ENCODE measurements around the gene ATG4B. TPM values are rescaled to one million over a fixed set of nuclear protein-coding genes. Genes with fewer than 3 reads are reported as not detected.
A peak's percentile ranks its signal among the peaks of the same experiment; 100 is the strongest.

Gene ATG4B
- total RNA-seq, 2 donors from 2014 or later: 72.4 to 119 TPM

- peak; percentile 98 for DNase-seq
- peak within 1 kb of the TSS; percentile 74 to 95 for H3K9ac ChIP-seq (ENCODE audit: low read depth in 2 of 2, low read length in 2 of 2)
- peaks cover 12% of the 10 kb centered on the region for H3K4me1 ChIP-seq
- no peaks in the 10 kb centered on the region for H3K9me3 ChIP-seq
- no peaks in the 10 kb centered on the region for H3K36me3 ChIP-seq
- H3K27me3 ChIP-seq: no peaks in the 10 kb centered on the region
- peak within 1 kb of the TSS; percentile 98 for H3K4me3 ChIP-seq
- TF ChIP-seq CTCF (IDR thresholded peaks at IDR 0.05): no peak
- intact Hi-C loops (cut with DNase I): loop anchor here (10.0 kb wide), 1 partner anchor 173 kb away; no protein-coding TSS in a partner anchor
- H3K27ac ChIP-seq: peak within 1 kb of the TSS; percentile 80
These were observed 64.1 kb downstream of the ATG4B start, which contains the start of gene ING5 for GRCh38 chr2:241701399-241702154. TSS of gene ING5 (plus strand) at chr2:241702039. CDS start at chr2:241702066, 27 bp downstream.

DNA sequence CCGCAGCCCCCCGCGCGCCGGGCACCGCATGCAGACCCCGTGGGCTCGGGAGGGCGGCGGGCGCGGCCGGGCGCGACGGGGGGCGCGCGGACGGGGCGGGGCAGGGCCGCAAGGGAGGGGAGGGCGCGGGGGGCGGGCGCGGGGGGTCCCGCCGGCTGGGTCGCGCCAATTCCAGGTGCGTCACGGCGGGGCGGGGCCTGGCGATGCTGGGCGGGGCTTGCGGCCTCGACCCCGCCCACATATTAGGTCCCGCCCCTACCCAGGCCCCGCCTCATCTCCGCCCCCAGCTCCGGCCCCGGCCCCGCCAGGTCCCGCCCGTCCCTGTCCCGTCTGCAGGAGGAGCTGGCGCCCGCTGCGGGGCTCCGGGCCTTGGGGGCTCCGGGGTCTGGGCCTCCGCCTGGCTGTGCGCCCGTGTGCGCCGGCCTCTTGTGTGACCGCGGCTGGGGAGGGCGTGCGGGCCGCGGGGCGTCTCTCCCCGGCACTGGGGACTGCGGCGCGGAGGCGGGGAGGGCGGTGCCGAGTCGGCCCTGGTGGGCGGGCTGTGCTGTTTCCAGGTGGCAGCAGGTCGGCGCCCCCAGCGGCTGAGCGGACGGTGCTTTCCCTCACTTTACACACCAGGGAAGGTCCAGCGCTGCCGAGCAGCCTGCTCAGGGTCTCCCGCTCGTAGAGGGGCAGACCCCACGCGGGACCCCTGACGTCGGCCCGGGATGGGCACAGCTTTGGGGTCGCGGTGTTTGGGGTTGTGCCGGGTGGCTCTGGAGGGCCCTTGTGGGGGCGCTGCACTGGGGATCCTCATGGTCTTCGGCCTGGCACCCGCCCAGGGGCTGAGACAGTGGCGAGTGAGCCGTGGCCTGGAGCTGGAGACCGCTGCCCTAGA is 64.9 kb downstream of the ATG4B start:
- Histone ChIP-seq H3K4me3 (peak overlapping the region; percentile 98), H3K9ac (ENCODE audit: low read depth in 2 of 2, low read length in 2 of 2) (peak overlapping the region; percentile 74 to 76), H3K9me3 (no peaks in the 10 kb centered on the region), H3K36me3 (no peaks in the 10 kb centered on the region), H3K27ac (peak overlapping the region; percentile 80), H3K27me3 (no peaks in the 10 kb centered on the region), H3K4me1 (peaks cover 12% of the 10 kb centered on the region)
- intact Hi-C loops (cut with DNase I): loop anchor here (10.0 kb wide), 1 partner anchor 172 kb away; no protein-coding TSS in a partner anchor
- TF ChIP-seq CTCF (IDR thresholded peaks at IDR 0.05): peak; percentile 39
- peak; percentile 84 for DNase-seq

DNA sequence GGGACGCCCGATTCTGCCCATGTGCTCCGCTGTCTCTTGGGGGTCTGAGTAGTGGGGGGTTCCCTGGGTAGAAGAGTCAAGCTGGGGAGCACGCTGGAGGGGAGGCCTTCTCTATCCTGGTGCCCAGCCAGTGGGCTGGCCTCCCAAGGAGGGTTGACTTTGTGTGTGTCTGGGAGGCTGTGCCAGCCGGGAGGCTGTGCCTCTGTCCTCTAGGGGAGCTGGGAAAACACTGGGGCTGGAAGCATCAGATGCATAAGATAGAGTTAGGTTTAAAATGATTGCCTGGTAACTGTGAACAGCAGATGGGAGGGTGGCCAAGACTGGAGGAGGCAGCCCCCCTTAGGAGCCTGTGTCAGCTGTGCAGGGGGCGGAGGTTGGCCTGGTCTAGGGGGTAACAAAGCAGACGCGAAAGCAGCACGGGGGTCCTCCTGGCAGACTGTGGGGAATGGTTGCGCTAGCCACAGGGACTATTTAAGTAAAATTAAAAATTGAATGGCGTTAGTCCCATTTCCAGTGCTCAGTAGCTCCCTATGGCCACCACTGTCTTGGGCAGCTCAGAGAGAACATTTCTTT is 65.6 kb downstream of the ATG4B start:
- no peak overlapping the region for H3K27ac ChIP-seq
- H3K27me3 ChIP-seq: no peaks in the 10 kb centered on the region
- peak overlapping the region; percentile 98 for H3K4me3 ChIP-seq
- H3K4me1 ChIP-seq: peaks cover 12% of the 10 kb centered on the region
- H3K9ac ChIP-seq (ENCODE audit: low read depth in 2 of 2, low read length in 2 of 2): peak overlapping the region; percentile 74 to 76
- intact Hi-C loops (cut with DNase I): loop anchor here (10.0 kb wide), 1 partner anchor 172 kb away; no protein-coding TSS in a partner anchor
- H3K36me3 ChIP-seq: no peaks in the 10 kb centered on the region
- H3K9me3 ChIP-seq: no peaks in the 10 kb centered on the region
- DNase-seq: no peak
- TF ChIP-seq CTCF (IDR thresholded peaks at IDR 0.05): no peak

GRCh38 chr2:241706537-241706936 is 69.0 kb downstream of the ATG4B start:
- peaks cover 7% of the 10 kb centered on the region for H3K4me1 ChIP-seq

More at GRCh38 chr2:241706537-241706936, 69.0 kb downstream of the ATG4B start:
- H3K9me3 ChIP-seq: no peaks in the 10 kb centered on the region
- intact Hi-C loops (cut with DNase I): loop anchor here (2.0 to 10.0 kb wide), 2 partner anchors 24 to 168 kb away; no protein-coding TSS in a partner anchor
- H3K27ac ChIP-seq: no peak overlapping the region
- H3K36me3 ChIP-seq: peaks cover 10% of the 10 kb centered on the region
- H3K4me3 ChIP-seq: no peak overlapping the region
- no peaks in the 10 kb centered on the region for H3K27me3 ChIP-seq
- no peak overlapping the region for H3K9ac ChIP-seq (ENCODE audit: low read depth in 2 of 2, low read length in 2 of 2)
- TF ChIP-seq CTCF (IDR thresholded peaks at IDR 0.05): no peak
- DNase-seq: no peak

Measured in colonic mucosa (tissue), 4 donors.